GM19328 (cell line): ENCODE results near the gene ZCCHC7.
"Not testable (repeated sequence)": the region's sequence is repeated elsewhere in the genome, so short reads cannot be mapped to it uniquely, and the experiment has no call there.

Experiments
- ATAC-seq: cut with Tn5 transposase; IDR thresholded peaks from one replicate; pipeline ENCODE4 v1.9.1; 2021; ENCODE audit warnings: mild to moderate bottlenecking, moderate library complexity; ENCODE audit not compliant: unreplicated experiment

The ZCCHC7 gene

GRCh38 chr9:37119907-37120842, at the start of gene ZCCHC7:
TSS of gene ZCCHC7 (plus strand) at chr9:37120574.
- peak; percentile 94 for ATAC-seq

GRCh38 chr9:37074790-37075189, 45.6 kb upstream of the ZCCHC7 start:
- not testable (repeated sequence) for ATAC-seq

GRCh38 chr9:37079370-37080164, 40.8 kb upstream of the ZCCHC7 start:
- peak; percentile 88 for ATAC-seq

- ATAC-seq = not testable (repeated sequence)
Observed at GRCh38 chr9:37080165-37080628, 40.2 kb upstream of the ZCCHC7 start.

GRCh38 chr9:37081507-37081906, 38.9 kb upstream of the ZCCHC7 start:
- ATAC-seq = not testable (repeated sequence)

- ATAC-seq = no peak
Observed at GRCh38 chr9:37082214-37082765, 38.1 kb upstream of the ZCCHC7 start.

GRCh38 chr9:37083654-37084053, 36.7 kb upstream of the ZCCHC7 start:
- ATAC-seq = no peak

- ATAC-seq = no peak
Observed at GRCh38 chr9:37085233-37085632, 35.1 kb upstream of the ZCCHC7 start.

GRCh38 chr9:37092714-37093295, 27.6 kb upstream of the ZCCHC7 start:
- not testable (repeated sequence) for ATAC-seq

GRCh38 chr9:37094751-37095150, 25.6 kb upstream of the ZCCHC7 start:
- ATAC-seq = no peak

- no peak for ATAC-seq
Observed at GRCh38 chr9:37096628-37097027, 23.7 kb upstream of the ZCCHC7 start.

GRCh38 chr9:37097294-37097693, 23.1 kb upstream of the ZCCHC7 start:
- ATAC-seq = no peak

GRCh38 chr9:37100327-37100726, 20.0 kb upstream of the ZCCHC7 start:
- no peak for ATAC-seq

GRCh38 chr9:37100741-37101140, 19.6 kb upstream of the ZCCHC7 start:
- ATAC-seq = no peak

GRCh38 chr9:37102486-37102885, 17.9 kb upstream of the ZCCHC7 start:
- no peak for ATAC-seq

GRCh38 chr9:37104183-37104889, 16.0 kb upstream of the ZCCHC7 start:
- ATAC-seq = no peak

GRCh38 chr9:37105234-37105633, 15.1 kb upstream of the ZCCHC7 start:
- no peak for ATAC-seq

GRCh38 chr9:37107701-37108100, 12.7 kb upstream of the ZCCHC7 start:
- ATAC-seq = no peak

GRCh38 chr9:37114442-37114841, 5.9 kb upstream of the ZCCHC7 start:
- not testable (repeated sequence) for ATAC-seq

- no peak for ATAC-seq
Observed at GRCh38 chr9:37117956-37118355, 2.4 kb upstream of the ZCCHC7 start.
